MM.1S (cell line): Measurements from ENCODE around the gene ADARB2.

ENCODE experiments used
- EZH2 ChIP-seq: fragments of 300-600 bp; sonication (generic); optimal IDR thresholded peaks from 2 replicates; pipeline ENCODE3; 2017; ENCODE audit warnings: low read depth, mild to moderate bottlenecking, antibody characterized with exemption, low read length, mixed read lengths
- TF ChIP-seq, protein P1 (sequence below): fragments of 300-600 bp; sonication (generic); IDR thresholded peaks from 2 replicates; pipeline ENCODE4 v1.5.1; 2016; ENCODE audit warnings: antibody characterized with exemption, low read length, mixed read lengths

DNA sequence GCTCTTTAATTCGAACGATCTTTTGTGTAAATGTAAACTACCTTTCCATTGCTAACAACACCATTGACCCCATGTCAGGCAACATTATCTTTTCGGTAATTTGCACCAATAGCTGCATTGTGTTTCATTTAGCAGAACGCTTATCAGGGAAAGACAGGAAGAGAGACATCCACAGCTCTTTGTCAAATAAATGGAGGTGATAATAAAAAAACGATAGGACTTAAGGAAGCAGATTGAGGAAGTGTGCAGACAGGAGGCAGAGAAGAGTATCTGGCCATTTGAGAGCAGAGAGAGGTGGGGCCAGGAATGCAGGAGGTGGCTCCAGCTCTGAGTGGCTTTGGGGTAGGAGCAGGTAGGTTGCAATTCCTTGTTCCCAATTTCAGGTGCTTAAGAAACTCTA, 37.5 kb upstream of the ADARB2 start:
- TF ChIP-seq, protein P1, sequence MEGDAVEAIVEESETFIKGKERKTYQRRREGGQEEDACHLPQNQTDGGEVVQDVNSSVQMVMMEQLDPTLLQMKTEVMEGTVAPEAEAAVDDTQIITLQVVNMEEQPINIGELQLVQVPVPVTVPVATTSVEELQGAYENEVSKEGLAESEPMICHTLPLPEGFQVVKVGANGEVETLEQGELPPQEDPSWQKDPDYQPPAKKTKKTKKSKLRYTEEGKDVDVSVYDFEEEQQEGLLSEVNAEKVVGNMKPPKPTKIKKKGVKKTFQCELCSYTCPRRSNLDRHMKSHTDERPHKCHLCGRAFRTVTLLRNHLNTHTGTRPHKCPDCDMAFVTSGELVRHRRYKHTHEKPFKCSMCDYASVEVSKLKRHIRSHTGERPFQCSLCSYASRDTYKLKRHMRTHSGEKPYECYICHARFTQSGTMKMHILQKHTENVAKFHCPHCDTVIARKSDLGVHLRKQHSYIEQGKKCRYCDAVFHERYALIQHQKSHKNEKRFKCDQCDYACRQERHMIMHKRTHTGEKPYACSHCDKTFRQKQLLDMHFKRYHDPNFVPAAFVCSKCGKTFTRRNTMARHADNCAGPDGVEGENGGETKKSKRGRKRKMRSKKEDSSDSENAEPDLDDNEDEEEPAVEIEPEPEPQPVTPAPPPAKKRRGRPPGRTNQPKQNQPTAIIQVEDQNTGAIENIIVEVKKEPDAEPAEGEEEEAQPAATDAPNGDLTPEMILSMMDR, result no peak
- no peak for TF ChIP-seq EZH2
